Erythroblast (primary cell): ENCODE measurements around the gene DPP3.

Experiments
- GATA1 ChIP-seq: IDR thresholded peaks from 2 replicates; pipeline ENCODE4 v1.6.1; 2011; ENCODE audit warnings: low read depth, mild to moderate bottlenecking, control low read depth, low read length, moderate library complexity
- POLR2A ChIP-seq: IDR thresholded peaks from 2 replicates; pipeline ENCODE4 v1.6.1; 2011; ENCODE audit warnings: mild to moderate bottlenecking, low read length

GRCh38 chr11:66555416-66555815, 75.2 kb downstream of the DPP3 start:
- TF ChIP-seq POLR2A = no peak
- TF ChIP-seq GATA1 = no peak
